ENCODE data around the gene UBTF. TPM values are rescaled to one million over a fixed set of nuclear protein-coding genes. Genes with fewer than 3 reads are reported as not detected.
"Not testable (repeated sequence)": the region's sequence is repeated elsewhere in the genome, so short reads cannot be mapped to it uniquely, and the experiment has no call there.

UBTF gene
- total RNA-seq, 1 donor from 2014 or later: 97.6 TPM

DNA sequence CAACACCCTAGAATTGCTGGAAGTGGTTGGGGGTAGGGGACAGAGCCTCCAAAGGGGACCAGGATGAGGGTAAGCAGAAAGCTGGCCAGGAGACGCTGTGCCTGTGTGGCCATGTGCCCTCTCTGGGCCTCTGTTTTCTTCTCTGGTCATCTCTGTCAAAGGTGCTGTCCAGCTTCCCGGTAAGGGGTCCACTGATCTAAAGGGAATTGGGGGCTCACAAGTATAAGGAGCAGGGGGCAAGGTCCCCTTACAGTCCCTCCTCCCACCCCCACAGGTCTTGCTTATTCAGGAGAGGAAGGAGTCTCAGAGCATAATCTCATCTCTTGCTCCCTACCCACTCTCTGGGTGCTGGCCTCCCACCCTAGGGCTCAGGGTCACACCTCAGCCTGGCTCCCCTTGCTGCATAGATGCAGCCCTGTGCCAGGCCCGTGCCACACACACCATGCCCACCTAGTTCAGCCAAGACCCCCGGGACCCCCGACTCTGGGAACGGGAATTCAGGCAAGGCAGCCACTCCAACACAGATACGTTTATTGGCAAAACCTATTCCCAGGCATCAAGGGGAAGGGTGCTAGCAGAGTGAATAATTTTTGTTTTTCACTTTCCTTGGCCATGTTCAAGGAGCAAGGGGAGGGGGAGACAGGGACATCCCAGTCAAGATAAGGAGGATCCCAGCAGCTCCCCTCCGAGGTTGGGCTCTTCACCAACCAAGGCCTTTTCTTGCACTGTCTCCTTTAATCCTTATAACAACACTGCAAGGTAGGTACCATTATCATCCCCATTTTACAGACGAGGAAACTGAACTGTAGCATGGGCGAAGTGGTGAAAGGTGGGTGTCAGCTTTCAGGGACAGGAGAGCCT lies 28.6 kb upstream of the UBTF start:
- Mint-ChIP-seq H3K9me3 (ENCODE audit: unreplicated experiment) (peaks cover 4% of the 10 kb centered on the region), H3K36me3 (ENCODE audit: unreplicated experiment) (no peaks in the 10 kb centered on the region), H3K4me1 (ENCODE audit: low read depth, unreplicated experiment) (peaks cover 10% of the 10 kb centered on the region), H3K27me3 (ENCODE audit: unreplicated experiment) (no peaks in the 10 kb centered on the region), H3K4me3 (ENCODE audit: unreplicated experiment) (no peak overlapping the region), H3K27ac (ENCODE audit: unreplicated experiment) (no peak overlapping the region)
- TF ChIP-seq, protein P1, sequence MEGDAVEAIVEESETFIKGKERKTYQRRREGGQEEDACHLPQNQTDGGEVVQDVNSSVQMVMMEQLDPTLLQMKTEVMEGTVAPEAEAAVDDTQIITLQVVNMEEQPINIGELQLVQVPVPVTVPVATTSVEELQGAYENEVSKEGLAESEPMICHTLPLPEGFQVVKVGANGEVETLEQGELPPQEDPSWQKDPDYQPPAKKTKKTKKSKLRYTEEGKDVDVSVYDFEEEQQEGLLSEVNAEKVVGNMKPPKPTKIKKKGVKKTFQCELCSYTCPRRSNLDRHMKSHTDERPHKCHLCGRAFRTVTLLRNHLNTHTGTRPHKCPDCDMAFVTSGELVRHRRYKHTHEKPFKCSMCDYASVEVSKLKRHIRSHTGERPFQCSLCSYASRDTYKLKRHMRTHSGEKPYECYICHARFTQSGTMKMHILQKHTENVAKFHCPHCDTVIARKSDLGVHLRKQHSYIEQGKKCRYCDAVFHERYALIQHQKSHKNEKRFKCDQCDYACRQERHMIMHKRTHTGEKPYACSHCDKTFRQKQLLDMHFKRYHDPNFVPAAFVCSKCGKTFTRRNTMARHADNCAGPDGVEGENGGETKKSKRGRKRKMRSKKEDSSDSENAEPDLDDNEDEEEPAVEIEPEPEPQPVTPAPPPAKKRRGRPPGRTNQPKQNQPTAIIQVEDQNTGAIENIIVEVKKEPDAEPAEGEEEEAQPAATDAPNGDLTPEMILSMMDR (IDR thresholded peaks at IDR 0.05; ENCODE audit: partially characterized antibody, unreplicated experiment): no peak
- no peak for DNase-seq

DNA sequence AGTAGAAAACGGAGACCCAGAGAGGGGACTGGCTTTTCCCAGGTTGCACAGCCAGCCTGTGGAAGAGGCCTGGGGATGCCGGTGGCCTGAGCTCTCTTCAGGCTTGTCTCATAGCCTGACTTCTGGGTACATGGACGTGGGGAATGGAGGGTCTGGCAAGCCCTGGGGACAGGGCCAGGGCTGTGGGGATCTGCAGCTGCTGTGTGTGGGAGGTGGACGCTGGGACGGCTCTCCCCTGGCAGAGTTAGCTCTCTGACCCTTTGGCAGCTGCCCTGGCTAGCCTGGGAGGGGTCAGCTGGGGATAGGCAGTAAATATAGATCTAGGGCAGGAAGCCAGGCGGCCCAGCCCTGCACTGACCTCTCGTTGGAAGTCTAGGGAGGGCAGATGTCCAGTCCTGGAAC lies 28.0 kb upstream of the UBTF start:
- Mint-ChIP-seq H3K4me1 (ENCODE audit: low read depth, unreplicated experiment) (peaks cover 10% of the 10 kb centered on the region), H3K36me3 (ENCODE audit: unreplicated experiment) (no peaks in the 10 kb centered on the region), H3K27ac (ENCODE audit: unreplicated experiment) (no peak overlapping the region), H3K4me3 (ENCODE audit: unreplicated experiment) (no peak overlapping the region), H3K27me3 (ENCODE audit: unreplicated experiment) (no peaks in the 10 kb centered on the region), H3K9me3 (ENCODE audit: unreplicated experiment) (peaks cover 4% of the 10 kb centered on the region)
- no peak for DNase-seq
- TF ChIP-seq, protein P1 (IDR thresholded peaks at IDR 0.05; ENCODE audit: partially characterized antibody, unreplicated experiment): no peak

DNA sequence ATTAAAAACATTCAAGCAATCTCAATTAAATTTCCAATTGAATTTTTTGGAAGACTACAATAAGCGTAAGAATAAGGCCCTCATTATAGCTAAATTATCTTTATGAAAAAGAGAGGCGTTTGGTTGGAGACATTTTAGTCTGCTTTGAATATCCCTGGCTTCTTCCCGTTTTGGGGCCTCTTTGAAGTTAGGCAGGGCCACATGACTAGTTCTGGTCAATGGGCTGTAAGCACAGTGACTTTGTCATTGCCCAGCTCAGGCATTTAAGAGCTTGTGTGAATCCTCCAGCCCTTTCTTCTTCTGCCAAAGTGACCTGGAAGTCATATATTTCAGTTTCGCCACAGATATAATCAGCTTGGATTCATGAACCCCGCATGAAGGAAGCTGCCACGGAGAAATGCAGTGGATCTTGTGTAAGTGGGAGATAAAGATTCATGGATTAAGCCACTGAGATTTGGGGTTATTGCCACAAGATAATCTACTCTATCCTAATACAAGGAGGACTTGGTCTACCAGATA lies 21.7 kb upstream of the UBTF start:
- no peaks in the 10 kb centered on the region for H3K9me3 Mint-ChIP-seq (ENCODE audit: unreplicated experiment)
- no peak overlapping the region for H3K4me3 Mint-ChIP-seq (ENCODE audit: unreplicated experiment)
- H3K27ac Mint-ChIP-seq (ENCODE audit: unreplicated experiment): no peak overlapping the region
- H3K36me3 Mint-ChIP-seq (ENCODE audit: unreplicated experiment): no peaks in the 10 kb centered on the region
- no peaks in the 10 kb centered on the region for H3K27me3 Mint-ChIP-seq (ENCODE audit: unreplicated experiment)
- TF ChIP-seq, protein P1 (IDR thresholded peaks at IDR 0.05; ENCODE audit: partially characterized antibody, unreplicated experiment): no peak
- DNase-seq: no peak
- H3K4me1 Mint-ChIP-seq (ENCODE audit: low read depth, unreplicated experiment): peaks cover 3% of the 10 kb centered on the region

DNA sequence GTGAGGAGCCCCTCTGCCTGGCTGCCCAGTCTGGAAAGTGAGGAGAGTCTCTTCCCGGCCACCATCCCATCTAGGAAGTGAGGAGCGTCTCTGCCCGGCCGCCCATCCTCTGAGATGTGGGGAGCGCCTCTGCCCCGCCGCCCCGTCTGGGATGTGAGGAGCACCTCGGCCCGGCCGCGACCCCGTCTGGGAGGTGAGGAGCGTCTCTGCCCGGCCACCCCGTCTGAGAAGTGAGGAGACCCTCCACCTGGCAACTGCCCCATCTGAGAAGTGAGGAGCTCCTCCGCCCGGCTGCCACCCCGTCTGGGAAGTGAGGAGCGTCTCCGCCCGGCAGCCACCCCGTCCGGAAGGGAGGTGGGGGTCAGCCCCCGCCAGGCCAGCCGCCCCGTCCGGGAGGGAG lies 18.4 kb upstream of the UBTF start:
- DNase-seq; H3K27ac Mint-ChIP-seq (ENCODE audit: unreplicated experiment); H3K4me3 Mint-ChIP-seq (ENCODE audit: unreplicated experiment); H3K36me3 Mint-ChIP-seq (ENCODE audit: unreplicated experiment); H3K4me1 Mint-ChIP-seq (ENCODE audit: low read depth, unreplicated experiment); H3K9me3 Mint-ChIP-seq (ENCODE audit: unreplicated experiment); H3K27me3 Mint-ChIP-seq (ENCODE audit: unreplicated experiment): not testable (repeated sequence)

DNA sequence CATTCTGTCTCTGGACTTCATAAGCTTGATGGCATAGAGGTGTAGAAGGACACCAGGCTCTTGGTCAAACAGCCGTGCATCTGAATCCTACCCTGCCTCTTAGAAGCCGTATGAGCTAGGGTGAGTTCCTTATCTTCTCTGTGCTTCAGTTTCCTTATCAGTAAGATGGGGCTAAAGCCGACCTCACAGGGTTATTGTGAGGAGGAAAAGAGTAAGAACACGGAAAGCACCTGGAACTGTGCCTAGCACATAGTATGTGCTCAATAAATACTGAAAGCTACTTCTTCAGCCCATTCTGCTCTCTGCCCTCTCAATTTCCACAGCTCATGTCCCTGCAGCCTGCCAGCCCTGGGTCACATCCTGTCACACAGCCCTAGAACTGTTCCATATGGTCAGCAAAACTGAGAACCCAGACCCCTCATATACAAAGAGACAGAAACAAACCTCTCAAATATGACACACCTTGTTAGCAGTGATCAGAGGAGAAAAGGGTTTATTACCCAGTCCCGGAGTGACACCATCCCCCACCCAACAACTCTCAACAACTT lies 17.0 kb upstream of the UBTF start:
- peak overlapping the region; percentile 29 for H3K27ac Mint-ChIP-seq (ENCODE audit: unreplicated experiment)
- no peaks in the 10 kb centered on the region for H3K27me3 Mint-ChIP-seq (ENCODE audit: unreplicated experiment)
- H3K36me3 Mint-ChIP-seq (ENCODE audit: unreplicated experiment): no peaks in the 10 kb centered on the region
- H3K4me1 Mint-ChIP-seq (ENCODE audit: low read depth, unreplicated experiment): peaks cover 3% of the 10 kb centered on the region
- peaks cover 2% of the 10 kb centered on the region for H3K9me3 Mint-ChIP-seq (ENCODE audit: unreplicated experiment)
- no peak overlapping the region for H3K4me3 Mint-ChIP-seq (ENCODE audit: unreplicated experiment)
- no peak for DNase-seq
- TF ChIP-seq, protein P1 (IDR thresholded peaks at IDR 0.05; ENCODE audit: partially characterized antibody, unreplicated experiment): no peak
